ENCODE results near the gene SPDYE6. TPM values are rescaled to one million over a fixed set of nuclear protein-coding genes. Genes with fewer than 3 reads are reported as not detected.

SPDYE6 gene
- total and polyA plus RNA-seq, 2 experiments from 2014 or later, result not detected

- Histone ChIP-seq H3K27me3 (ENCODE audit: insufficient read depth) (no peaks in the 10 kb centered on the region), H3K4me2 (no peak overlapping the region), H3F3A (replicated peaks; ENCODE audit: low read depth) (0 out of 2 replicates have a peak, but pooled peaks cover 3% of the 10 kb centered on the region), H3K27ac (ENCODE audit: low read depth) (no peak overlapping the region), H4K20me1 (replicated peaks; ENCODE audit: insufficient read depth) (no peaks in the 10 kb centered on the region), H3K4me1 (ENCODE audit: insufficient read depth) (peaks cover 3% of the 10 kb centered on the region; the same call in 1 of the 2 replicates), H3K4me3 (no peak overlapping the region), H2AFZ (no peak overlapping the region), H3K36me3 (ENCODE audit: insufficient read depth) (no peaks in the 10 kb centered on the region), H3K79me2 (replicated peaks; ENCODE audit: insufficient read depth) (no peaks in the 10 kb centered on the region), H3K9me2 (ENCODE audit: insufficient read depth) (no peaks in the 10 kb centered on the region)
- ATAC-seq (no peak), DNase-seq (ENCODE audit: low spot score) (no peak)
- Mint-ChIP-seq H3K4me1 (peaks cover 11% of the 10 kb centered on the region), H3K36me3 (ENCODE audit: low read depth) (peaks cover 2% of the 10 kb centered on the region), H3K9me3 (no peaks in the 10 kb centered on the region), H3K27me3 (ENCODE audit: insufficient read depth, low read depth, poor library complexity) (peaks cover 21% of the 10 kb centered on the region), H3K4me3 (no peak overlapping the region), H3K27ac (no peak overlapping the region)
- TF ChIP-seq JUNB (IDR thresholded peaks at IDR 0.05; ENCODE audit: unreplicated experiment), result no peak
- no peak for TF ChIP-seq EZH2phosphoT487 (IDR thresholded peaks at IDR 0.05; ENCODE audit: unreplicated experiment)
Observed at GRCh38 chr7:102322202-102322715, 34.0 kb downstream of the SPDYE6 start.

DNA sequence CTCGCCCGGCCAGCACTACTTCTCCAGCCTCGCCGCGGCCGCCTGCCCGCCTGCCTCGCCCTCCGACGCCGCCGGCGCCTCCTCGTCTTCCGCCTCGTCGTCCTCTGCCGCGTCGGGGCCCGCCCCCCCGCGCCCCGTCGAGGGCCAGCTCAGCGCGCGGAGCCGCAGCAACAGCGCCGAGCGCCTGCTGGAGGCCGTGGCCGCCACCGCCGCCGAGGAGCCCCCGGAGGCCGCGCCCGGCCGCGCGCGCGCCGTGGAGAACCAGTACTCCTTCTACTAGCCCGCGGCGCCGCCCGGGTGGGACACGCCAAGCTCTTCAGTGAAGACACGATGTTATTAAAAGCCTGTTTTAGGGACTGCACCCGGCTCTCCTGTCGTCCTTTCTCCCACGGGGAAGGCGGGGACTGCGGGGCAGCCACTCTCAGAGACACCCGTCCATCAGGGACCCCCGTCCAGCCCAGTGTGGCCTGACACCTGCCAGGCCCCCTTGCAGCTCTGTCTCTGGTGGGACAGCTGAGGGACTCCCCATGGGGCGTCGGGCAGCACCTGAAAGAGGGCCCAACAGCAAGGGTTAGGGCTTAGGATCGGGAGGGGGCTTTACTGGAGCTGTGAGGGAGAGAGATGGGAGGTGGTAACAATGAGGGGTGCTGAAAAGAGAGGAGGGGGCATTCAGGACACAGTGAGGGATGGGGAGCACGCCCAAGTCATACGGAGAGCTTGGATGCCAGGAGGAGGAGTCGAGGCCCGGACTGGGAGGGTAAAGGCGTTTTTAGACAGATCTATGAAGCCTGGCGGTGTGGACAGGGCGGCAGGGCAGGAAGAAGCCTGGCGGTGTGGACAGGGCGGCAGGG is 34.7 kb downstream of the SPDYE6 start:
- Histone ChIP-seq H3K4me1 (ENCODE audit: insufficient read depth) (peaks cover 3% of the 10 kb centered on the region; the same call in 1 of the 2 replicates), H2AFZ (peak overlapping the region; percentile 89), H3K4me2 (peak overlapping the region; percentile 74), H3F3A (replicated peaks; ENCODE audit: low read depth) (0 out of 2 replicates have a peak, but pooled peaks cover 3% of the 10 kb centered on the region), H4K20me1 (replicated peaks; ENCODE audit: insufficient read depth) (no peaks in the 10 kb centered on the region), H3K27ac (ENCODE audit: low read depth) (no peak overlapping the region), H3K27me3 (ENCODE audit: insufficient read depth) (no peaks in the 10 kb centered on the region), H3K9me2 (ENCODE audit: insufficient read depth) (no peaks in the 10 kb centered on the region), H3K36me3 (ENCODE audit: insufficient read depth) (no peaks in the 10 kb centered on the region), H3K4me3 (peak overlapping the region; percentile 52), H3K79me2 (replicated peaks; ENCODE audit: insufficient read depth) (no peaks in the 10 kb centered on the region)
- Mint-ChIP-seq H3K27me3 (ENCODE audit: insufficient read depth, low read depth, poor library complexity) (peaks cover 21% of the 10 kb centered on the region), H3K4me1 (peaks cover 16% of the 10 kb centered on the region), H3K27ac (no peak overlapping the region), H3K36me3 (ENCODE audit: low read depth) (peaks cover 6% of the 10 kb centered on the region), H3K4me3 (peak overlapping the region; percentile 39; the same call in 2 of the 3 replicates), H3K9me3 (no peaks in the 10 kb centered on the region)
- peak; percentile 87 for DNase-seq (ENCODE audit: low spot score)
- TF ChIP-seq EZH2phosphoT487 (IDR thresholded peaks at IDR 0.05; ENCODE audit: unreplicated experiment) (no peak), ETS1 (IDR thresholded peaks at IDR 0.05) (no peak), CREB1 (CRISPR knock-in tag; IDR thresholded peaks at IDR 0.05; ENCODE audit: low read depth) (peak; percentile 55; the same call in 1 of the 2 replicates)
- TF ChIP-seq, protein P1, sequence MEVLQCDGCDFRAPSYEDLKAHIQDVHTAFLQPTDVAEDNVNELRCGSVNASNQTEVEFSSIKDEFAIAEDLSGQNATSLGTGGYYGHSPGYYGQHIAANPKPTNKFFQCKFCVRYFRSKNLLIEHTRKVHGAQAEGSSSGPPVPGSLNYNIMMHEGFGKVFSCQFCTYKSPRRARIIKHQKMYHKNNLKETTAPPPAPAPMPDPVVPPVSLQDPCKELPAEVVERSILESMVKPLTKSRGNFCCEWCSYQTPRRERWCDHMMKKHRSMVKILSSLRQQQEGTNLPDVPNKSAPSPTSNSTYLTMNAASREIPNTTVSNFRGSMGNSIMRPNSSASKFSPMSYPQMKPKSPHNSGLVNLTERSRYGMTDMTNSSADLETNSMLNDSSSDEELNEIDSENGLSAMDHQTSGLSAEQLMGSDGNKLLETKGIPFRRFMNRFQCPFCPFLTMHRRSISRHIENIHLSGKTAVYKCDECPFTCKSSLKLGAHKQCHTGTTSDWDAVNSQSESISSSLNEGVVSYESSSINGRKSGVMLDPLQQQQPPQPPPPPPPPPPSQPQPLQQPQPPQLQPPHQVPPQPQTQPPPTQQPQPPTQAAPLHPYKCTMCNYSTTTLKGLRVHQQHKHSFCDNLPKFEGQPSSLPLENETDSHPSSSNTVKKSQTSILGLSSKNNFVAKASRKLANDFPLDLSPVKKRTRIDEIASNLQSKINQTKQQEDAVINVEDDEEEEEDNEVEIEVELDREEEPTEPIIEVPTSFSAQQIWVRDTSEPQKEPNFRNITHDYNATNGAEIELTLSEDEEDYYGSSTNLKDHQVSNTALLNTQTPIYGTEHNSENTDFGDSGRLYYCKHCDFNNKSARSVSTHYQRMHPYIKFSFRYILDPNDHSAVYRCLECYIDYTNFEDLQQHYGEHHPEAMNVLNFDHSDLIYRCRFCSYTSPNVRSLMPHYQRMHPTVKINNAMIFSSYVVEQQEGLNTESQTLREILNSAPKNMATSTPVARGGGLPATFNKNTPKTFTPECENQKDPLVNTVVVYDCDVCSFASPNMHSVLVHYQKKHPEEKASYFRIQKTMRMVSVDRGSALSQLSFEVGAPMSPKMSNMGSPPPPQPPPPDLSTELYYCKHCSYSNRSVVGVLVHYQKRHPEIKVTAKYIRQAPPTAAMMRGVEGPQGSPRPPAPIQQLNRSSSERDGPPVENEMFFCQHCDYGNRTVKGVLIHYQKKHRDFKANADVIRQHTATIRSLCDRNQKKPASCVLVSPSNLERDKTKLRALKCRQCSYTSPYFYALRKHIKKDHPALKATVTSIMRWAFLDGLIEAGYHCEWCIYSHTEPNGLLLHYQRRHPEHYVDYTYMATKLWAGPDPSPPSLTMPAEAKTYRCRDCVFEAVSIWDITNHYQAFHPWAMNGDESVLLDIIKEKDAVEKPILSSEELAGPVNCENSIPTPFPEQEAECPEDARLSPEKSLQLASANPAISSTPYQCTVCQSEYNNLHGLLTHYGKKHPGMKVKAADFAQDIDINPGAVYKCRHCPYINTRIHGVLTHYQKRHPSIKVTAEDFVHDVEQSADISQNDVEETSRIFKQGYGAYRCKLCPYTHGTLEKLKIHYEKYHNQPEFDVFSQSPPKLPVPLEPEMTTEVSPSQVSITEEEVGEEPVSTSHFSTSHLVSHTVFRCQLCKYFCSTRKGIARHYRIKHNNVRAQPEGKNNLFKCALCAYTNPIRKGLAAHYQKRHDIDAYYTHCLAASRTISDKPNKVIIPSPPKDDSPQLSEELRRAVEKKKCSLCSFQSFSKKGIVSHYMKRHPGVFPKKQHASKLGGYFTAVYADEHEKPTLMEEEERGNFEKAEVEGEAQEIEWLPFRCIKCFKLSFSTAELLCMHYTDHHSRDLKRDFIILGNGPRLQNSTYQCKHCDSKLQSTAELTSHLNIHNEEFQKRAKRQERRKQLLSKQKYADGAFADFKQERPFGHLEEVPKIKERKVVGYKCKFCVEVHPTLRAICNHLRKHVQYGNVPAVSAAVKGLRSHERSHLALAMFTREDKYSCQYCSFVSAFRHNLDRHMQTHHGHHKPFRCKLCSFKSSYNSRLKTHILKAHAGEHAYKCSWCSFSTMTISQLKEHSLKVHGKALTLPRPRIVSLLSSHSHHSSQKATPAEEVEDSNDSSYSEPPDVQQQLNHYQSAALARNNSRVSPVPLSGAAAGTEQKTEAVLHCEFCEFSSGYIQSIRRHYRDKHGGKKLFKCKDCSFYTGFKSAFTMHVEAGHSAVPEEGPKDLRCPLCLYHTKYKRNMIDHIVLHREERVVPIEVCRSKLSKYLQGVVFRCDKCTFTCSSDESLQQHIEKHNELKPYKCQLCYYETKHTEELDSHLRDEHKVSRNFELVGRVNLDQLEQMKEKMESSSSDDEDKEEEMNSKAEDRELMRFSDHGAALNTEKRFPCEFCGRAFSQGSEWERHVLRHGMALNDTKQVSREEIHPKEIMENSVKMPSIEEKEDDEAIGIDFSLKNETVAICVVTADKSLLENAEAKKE (CRISPR knock-in tag; IDR thresholded peaks at IDR 0.05), result no peak
- TF ChIP-seq, protein P2, sequence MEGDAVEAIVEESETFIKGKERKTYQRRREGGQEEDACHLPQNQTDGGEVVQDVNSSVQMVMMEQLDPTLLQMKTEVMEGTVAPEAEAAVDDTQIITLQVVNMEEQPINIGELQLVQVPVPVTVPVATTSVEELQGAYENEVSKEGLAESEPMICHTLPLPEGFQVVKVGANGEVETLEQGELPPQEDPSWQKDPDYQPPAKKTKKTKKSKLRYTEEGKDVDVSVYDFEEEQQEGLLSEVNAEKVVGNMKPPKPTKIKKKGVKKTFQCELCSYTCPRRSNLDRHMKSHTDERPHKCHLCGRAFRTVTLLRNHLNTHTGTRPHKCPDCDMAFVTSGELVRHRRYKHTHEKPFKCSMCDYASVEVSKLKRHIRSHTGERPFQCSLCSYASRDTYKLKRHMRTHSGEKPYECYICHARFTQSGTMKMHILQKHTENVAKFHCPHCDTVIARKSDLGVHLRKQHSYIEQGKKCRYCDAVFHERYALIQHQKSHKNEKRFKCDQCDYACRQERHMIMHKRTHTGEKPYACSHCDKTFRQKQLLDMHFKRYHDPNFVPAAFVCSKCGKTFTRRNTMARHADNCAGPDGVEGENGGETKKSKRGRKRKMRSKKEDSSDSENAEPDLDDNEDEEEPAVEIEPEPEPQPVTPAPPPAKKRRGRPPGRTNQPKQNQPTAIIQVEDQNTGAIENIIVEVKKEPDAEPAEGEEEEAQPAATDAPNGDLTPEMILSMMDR (conservative IDR thresholded peaks at IDR 0.05; ENCODE audit: low read depth in 2 of 2), result peak in 1 of 2 experiments; percentile 23; a peak in 1 of 4 replicates
- peak; percentile 76 for ATAC-seq

Measured in GM23338 (cell line).